GM12878 (cell line): ENCODE data around the gene FKRP.

Source experiments
- ASH2L ChIP-seq: fragments of 300-600, 200-600 bp; sonication (generic); IDR thresholded peaks from 2 replicates; pipeline ENCODE4 v1.6.1; 2017; ENCODE audit warnings: low read depth, mild to moderate bottlenecking, borderline replicate concordance
- CHD1 ChIP-seq: IDR thresholded peaks from 2 replicates; pipeline ENCODE4 v1.6.1; 2012; ENCODE audit warnings: low read depth, low read length, improper control_type of control experiment
- JUND ChIP-seq: IDR thresholded peaks from 2 replicates; pipeline ENCODE4 v1.6.1; 2012; ENCODE audit warnings: low read depth, mild to moderate bottlenecking, low read length, improper control_type of control experiment, moderate library complexity
- NBN ChIP-seq: fragments of 450-650 bp; IDR thresholded peaks from 2 replicates; pipeline ENCODE4 v1.6.1; 2016
- POLR2AphosphoS5 ChIP-seq: IDR thresholded peaks from 2 replicates; pipeline ENCODE4 v1.6.1; 2011; ENCODE audit warnings: mild to moderate bottlenecking, low read length, inconsistent platforms
- TF ChIP-seq, protein P1 (sequence below), 3 experiments: IDR thresholded peaks in 2 of 3; conservative IDR thresholded peaks in 1 of 3; 2 replicates each; pipeline ENCODE4 v1.5.1; 2011; ENCODE audit warnings: low read depth in 3 of 3, low read length in 3 of 3, mild to moderate bottlenecking in 3 of 3, control low read depth in 2 of 3, moderate library complexity in 2 of 3, inconsistent platforms in 1 of 3, mixed read lengths in 1 of 3; ENCODE audit not compliant: control insufficient read depth in 2 of 3, insufficient read depth in 1 of 3; ENCODE audit errors: extremely low read depth in 1 of 3
- TF ChIP-seq, protein P2 (sequence below): IDR thresholded peaks from 2 replicates; pipeline ENCODE4 v1.6.1; 2012; ENCODE audit warnings: low read depth, low read length, improper control_type of control experiment
- TF ChIP-seq, protein P3 (sequence below): IDR thresholded peaks from 2 replicates; pipeline ENCODE4 v1.6.1; 2012; ENCODE audit warnings: improper control_type of control experiment, low read depth, low read length; ENCODE audit not compliant: insufficient replicate concordance

DNA sequence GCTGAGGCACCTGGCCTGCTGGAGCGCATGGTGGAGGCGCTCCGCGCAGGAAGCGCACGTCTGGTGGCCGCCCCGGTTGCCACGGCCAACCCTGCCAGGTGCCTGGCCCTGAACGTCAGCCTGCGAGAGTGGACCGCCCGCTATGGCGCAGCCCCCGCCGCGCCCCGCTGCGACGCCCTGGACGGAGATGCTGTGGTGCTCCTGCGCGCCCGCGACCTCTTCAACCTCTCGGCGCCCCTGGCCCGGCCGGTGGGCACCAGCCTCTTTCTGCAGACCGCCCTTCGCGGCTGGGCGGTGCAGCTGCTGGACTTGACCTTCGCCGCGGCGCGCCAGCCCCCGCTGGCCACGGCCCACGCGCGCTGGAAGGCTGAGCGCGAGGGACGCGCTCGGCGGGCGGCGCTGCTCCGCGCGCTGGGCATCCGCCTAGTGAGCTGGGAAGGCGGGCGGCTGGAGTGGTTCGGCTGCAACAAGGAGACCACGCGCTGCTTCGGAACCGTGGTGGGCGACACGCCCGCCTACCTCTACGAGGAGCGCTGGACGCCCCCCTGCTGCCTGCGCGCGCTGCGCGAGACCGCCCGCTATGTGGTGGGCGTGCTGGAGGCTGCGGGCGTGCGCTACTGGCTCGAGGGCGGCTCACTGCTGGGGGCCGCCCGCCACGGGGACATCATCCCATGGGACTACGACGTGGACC, 10.1 kb downstream of the FKRP start:
- TF ChIP-seq ASH2L (no peak), NBN (no peak), CHD1 (no peak), JUND (no peak), POLR2AphosphoS5 (no peak)
- TF ChIP-seq, protein P1, sequence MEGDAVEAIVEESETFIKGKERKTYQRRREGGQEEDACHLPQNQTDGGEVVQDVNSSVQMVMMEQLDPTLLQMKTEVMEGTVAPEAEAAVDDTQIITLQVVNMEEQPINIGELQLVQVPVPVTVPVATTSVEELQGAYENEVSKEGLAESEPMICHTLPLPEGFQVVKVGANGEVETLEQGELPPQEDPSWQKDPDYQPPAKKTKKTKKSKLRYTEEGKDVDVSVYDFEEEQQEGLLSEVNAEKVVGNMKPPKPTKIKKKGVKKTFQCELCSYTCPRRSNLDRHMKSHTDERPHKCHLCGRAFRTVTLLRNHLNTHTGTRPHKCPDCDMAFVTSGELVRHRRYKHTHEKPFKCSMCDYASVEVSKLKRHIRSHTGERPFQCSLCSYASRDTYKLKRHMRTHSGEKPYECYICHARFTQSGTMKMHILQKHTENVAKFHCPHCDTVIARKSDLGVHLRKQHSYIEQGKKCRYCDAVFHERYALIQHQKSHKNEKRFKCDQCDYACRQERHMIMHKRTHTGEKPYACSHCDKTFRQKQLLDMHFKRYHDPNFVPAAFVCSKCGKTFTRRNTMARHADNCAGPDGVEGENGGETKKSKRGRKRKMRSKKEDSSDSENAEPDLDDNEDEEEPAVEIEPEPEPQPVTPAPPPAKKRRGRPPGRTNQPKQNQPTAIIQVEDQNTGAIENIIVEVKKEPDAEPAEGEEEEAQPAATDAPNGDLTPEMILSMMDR (IDR thresholded peaks at IDR 0.05 in 2 of 3, conservative IDR thresholded peaks at IDR 0.05 in 1 of 3; ENCODE audit: control insufficient read depth in 2 of 3, extremely low read depth in 1 of 3, insufficient read depth in 1 of 3, low read depth in 3 of 3, low read length in 3 of 3), result no peak
- TF ChIP-seq, protein P2, sequence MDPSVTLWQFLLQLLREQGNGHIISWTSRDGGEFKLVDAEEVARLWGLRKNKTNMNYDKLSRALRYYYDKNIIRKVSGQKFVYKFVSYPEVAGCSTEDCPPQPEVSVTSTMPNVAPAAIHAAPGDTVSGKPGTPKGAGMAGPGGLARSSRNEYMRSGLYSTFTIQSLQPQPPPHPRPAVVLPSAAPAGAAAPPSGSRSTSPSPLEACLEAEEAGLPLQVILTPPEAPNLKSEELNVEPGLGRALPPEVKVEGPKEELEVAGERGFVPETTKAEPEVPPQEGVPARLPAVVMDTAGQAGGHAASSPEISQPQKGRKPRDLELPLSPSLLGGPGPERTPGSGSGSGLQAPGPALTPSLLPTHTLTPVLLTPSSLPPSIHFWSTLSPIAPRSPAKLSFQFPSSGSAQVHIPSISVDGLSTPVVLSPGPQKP, result no peak
- TF ChIP-seq, protein P3, sequence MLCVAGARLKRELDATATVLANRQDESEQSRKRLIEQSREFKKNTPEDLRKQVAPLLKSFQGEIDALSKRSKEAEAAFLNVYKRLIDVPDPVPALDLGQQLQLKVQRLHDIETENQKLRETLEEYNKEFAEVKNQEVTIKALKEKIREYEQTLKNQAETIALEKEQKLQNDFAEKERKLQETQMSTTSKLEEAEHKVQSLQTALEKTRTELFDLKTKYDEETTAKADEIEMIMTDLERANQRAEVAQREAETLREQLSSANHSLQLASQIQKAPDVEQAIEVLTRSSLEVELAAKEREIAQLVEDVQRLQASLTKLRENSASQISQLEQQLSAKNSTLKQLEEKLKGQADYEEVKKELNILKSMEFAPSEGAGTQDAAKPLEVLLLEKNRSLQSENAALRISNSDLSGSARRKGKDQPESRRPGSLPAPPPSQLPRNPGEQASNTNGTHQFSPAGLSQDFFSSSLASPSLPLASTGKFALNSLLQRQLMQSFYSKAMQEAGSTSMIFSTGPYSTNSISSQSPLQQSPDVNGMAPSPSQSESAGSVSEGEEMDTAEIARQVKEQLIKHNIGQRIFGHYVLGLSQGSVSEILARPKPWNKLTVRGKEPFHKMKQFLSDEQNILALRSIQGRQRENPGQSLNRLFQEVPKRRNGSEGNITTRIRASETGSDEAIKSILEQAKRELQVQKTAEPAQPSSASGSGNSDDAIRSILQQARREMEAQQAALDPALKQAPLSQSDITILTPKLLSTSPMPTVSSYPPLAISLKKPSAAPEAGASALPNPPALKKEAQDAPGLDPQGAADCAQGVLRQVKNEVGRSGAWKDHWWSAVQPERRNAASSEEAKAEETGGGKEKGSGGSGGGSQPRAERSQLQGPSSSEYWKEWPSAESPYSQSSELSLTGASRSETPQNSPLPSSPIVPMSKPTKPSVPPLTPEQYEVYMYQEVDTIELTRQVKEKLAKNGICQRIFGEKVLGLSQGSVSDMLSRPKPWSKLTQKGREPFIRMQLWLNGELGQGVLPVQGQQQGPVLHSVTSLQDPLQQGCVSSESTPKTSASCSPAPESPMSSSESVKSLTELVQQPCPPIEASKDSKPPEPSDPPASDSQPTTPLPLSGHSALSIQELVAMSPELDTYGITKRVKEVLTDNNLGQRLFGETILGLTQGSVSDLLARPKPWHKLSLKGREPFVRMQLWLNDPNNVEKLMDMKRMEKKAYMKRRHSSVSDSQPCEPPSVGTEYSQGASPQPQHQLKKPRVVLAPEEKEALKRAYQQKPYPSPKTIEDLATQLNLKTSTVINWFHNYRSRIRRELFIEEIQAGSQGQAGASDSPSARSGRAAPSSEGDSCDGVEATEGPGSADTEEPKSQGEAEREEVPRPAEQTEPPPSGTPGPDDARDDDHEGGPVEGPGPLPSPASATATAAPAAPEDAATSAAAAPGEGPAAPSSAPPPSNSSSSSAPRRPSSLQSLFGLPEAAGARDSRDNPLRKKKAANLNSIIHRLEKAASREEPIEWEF, result no peak
